HG03457 (cell line): ENCODE results near the gene ZFP91.
A peak's percentile ranks its signal among the peaks of the same experiment; 100 is the strongest.

Source experiments
- ATAC-seq: cut with Tn5 transposase; IDR thresholded peaks from one replicate; pipeline ENCODE4 v1.9.1; 2021; ENCODE audit warnings: moderate number of reproducible peaks; ENCODE audit not compliant: unreplicated experiment

ZFP91 gene

GRCh38 chr11:58626934-58627483 is 48.1 kb downstream of the ZFP91 start:
- no peak for ATAC-seq

GRCh38 chr11:58628446-58628845 is 49.6 kb downstream of the ZFP91 start:
- ATAC-seq, result no peak

GRCh38 chr11:58629857-58630256 is 51.0 kb downstream of the ZFP91 start:
- ATAC-seq, result no peak

DNA sequence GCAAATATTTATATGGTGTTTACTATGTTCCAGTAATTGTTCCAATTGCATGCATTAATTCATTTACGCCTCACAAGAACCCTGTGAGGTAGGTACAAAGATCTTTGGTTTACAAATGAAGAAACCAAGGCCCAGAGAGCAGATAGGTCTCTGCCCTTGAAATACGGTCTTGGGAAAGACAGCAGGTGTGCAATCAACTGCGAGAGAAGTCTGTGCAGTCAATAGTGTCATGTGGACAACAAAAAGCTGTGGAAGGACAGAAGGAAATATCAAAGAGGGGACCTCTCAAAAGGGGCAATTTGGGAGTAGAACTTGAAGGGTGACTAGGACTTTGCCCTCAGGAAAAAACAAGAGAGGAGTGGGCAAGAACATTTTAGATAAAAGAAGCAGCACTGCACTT is 52.5 kb downstream of the ZFP91 start:
- ATAC-seq, result no peak

DNA sequence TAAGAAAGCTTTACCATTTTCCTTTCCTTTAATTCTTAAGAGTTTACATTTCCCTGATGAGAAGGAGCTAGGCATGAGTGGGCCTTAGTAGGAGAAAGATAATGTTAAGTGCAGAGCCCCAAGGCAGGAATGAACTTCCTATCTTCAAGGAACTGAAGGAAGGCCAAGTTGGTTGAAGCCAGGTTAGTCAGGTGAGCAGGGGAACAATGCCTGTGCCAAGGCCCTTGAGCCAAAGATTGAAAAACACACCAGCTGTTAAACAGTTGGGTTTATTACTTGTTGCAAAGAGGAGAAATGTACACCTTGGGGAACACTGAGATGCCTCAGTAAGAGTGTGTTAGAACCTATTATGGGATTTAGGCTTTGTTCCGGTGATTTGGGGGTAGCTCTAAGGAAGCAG is 53.6 kb downstream of the ZFP91 start:
- ATAC-seq, result no peak

DNA sequence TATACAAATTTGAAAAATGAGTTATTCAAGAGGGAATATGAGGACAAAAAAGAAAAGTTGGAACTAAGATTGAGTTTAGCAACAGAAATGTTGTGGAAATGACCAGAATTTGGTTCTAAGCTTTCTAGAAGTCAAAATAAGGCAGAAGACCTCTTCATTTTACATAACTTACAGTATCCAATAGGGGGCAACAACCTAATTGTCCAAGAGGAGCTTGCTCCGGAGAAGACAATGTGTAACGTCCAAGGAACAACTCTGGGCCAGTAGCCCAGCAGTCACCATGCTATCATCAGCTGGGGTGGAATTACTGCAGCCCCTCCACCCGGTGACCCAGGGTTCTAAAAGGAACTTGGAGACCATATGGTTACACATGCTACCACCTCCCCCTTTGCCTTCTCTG is 57.7 kb downstream of the ZFP91 start:
- ATAC-seq, result no peak

DNA sequence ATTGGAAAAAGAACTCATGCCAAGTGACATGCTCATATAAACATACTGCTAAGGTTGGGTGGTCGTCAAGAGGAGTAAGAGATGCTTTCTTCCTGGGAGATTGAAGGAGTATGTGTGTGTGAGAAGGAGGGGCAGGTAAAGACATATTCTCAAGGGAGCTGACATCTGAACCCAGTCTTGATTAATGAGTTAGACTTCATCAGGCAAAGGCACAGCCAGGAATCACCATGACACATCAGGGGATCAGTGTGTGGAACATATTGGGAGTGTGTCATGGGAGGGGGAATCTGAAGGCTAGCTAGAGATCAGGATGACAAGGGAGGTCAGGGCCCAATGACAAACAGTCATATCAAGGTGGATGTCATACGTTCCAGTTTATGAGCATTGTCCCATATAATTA is 58.5 kb downstream of the ZFP91 start:
- ATAC-seq, result no peak

DNA sequence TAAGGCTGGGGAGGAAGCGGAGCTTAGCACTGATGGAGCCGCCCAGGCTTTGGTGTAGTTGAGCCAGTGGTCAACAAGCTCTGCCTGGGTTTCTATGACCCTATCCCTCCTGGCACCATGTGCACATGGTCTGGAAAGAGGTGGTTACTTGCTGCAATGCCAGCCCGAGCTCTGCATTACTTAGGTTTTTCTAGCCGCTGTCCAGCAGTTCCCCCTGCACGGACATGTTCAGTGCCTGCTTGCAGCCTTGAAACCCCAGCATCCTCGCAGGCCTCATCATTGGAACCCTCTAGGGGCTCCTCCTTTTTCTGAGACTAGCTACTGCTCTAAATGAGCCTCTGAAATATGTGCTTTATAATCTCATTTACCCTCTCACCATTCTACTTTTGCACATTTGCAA is 60.2 kb downstream of the ZFP91 start:
- ATAC-seq, result no peak

GRCh38 chr11:58639669-58640068 is 60.8 kb downstream of the ZFP91 start:
- ATAC-seq, result no peak

DNA sequence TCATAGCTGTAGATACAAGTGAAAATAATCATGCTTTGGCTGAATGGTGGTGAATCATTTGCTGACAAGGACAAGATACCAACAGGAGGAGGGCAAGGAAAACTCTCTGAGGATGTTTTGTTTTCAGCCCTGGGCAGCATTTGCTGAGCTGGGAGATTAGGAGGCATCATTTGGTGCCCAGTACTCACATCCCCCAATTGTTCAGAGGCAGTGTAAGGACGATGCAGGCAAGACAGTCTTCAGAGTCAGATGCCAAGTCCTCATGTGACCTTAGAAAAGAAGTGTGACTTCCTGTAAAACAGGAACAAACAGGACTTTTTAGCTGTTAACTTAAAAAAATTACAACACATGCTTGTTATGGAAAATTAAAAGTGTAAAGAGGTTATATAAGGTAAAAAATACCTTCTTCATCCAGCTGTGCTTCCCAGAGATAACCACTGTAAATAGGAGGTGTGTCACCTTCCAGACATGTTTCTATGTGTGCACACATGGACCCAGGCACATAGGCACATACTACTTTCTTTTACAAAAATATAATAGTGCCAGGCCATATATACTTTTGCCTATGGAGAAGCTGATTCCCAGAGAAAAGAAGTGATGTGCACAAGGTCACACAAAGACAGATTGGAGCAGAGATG is 61.6 kb downstream of the ZFP91 start:
- ATAC-seq, result no peak

GRCh38 chr11:58641341-58641740 is 62.5 kb downstream of the ZFP91 start:
- ATAC-seq, result no peak

DNA sequence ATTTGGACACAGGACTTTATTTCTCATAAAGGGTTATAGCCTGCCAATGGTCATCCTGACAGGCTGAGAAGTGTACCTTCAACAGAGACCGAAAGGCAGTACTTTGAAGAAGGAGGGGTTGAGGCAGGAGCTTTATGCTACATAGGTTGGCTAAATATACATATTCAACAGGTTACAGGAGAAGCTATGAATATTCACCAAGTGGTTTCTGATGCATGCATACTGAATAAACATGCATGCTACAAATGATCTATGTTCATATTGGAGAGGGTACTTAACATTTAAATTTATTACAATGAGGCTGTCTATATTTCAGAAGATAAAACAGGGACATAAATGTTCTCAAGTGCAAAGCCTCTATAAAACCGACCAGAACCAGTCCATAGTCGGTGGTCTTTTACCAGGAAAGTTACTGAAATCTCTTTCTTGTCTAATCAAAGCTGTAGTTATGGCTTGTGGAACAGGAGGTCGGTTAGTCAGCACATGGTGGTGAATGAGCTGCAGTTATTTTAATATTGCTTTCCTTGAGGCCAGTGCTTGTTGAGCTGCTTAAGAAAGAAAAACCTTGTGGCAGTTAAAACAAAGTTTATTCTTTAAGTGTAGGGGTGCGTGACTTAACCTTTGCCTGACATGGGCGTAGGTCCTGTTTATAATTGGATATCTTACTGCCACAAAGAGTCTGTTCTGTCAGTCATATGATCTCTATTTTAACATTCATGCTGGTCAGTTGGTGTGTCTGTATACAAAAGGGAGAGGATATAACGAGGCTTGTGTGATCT is 63.1 kb downstream of the ZFP91 start:
- ATAC-seq, result no peak

GRCh38 chr11:58645854-58646253 is 67.0 kb downstream of the ZFP91 start:
- no peak for ATAC-seq

DNA sequence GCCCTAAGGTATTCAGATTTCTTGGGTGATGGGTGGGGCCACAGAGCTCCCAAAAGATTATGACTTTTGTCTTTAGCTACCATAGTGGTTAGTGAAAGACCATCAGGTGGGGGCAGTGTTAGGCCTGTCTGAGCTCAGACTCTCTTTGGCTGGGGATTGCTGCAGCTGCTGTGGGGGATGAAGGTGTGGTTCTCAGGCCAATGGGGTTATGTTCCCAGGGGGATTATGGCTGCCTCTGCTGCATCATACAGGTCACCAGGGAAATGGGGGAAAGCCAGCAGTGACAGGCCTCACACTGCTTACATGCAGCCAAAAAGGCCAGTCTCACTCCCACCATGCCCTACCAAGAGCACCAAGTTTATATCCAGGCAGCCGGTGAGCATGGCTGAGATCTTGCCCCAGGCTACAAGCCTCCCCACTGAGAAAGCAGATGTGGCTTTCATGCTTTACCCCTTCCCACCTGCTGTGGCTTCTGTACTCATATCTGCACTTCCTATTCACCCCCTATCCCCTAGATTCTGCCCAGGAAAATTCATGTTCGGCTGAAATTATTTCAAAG is 68.4 kb downstream of the ZFP91 start:
- peak; percentile 83 for ATAC-seq

DNA sequence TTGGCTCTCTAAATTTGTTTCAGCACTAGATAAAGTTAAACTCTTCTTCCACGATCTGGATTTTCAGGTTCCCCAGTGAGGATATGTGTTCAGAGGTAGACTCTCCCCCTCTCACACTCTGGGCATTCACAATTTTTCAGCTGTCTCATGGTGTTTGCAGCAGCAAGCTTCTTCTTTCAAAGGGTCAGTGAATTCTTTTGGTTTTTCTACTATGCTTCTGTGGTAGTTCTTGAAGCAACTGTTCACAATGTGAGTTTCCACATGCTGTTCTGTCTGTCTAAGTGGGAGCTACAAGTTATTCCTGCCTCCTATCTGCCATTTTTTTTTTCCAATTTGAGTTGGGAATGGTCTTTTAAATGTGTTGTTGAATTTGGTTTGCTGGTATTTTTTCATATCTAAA is 69.0 kb downstream of the ZFP91 start:
- no peak for ATAC-seq

- ATAC-seq, result no peak
These were observed 70.8 kb downstream of the ZFP91 start for GRCh38 chr11:58649623-58650022.

DNA sequence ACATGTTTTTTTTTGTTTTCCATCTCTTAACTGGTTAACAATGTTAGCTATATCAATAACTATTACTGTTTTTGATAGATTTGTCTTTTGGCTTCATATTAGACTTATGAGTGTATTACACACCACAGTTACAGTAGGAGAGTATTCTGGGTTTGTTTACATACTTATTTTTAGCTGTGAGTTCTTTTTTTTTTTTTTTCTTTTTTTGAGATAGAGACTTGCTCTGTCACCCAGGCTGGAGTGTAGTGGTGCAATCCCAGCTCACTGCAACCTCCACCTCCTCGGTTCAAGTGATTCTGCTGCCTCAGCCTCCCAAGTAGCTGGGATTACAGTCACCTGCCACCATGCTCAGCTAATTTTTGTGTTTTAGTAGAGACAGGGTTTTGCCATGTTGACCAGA is 71.6 kb downstream of the ZFP91 start:
- ATAC-seq, result no peak

DNA sequence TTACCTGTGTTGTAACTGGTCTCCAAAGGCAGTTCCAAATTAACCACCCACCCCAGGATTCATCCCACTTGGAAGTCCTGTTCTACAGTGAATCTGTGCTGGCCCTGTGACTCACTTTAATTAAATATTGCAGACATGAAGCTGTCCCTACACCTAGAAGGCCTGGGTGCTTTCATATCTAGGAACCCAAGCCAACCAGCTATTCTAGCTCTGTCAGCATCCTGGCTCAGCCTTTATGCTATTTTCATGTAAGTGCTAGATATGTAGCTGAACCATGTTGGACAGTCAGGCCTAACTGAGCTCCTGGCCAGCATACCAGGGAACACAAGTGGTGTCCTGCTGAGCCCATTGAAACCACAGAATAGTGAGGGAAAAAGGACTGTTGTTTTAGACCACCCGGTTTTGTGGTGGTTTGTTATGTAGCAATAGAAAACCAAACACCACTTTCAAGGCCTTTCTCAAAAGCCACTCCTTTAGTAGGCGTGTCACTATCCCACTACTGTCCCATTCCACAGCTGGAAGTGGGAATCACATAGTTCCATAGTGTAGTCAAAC is 73.9 kb downstream of the ZFP91 start:
- no peak for ATAC-seq

- peak; percentile 75 for ATAC-seq
These were observed 75.4 kb downstream of the ZFP91 start for GRCh38 chr11:58654079-58654907.

DNA sequence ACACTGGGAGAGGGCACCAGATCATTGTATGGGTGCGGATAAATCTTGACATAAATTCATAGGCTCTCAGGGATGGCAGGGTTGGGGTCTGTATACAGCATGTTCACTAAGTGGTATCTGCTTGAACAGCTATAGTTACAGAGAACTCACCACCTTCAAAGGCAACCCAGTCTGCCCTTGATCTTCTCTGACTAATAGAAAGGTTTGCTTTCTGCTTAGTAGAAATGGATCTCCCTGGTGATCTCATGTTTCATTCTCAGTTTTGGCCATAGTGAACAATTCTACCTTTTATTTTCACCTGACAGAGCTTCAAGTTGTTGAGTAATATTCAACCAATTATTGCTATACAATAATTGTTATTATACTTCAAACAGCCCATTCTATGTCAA is 76.0 kb downstream of the ZFP91 start:
- no peak for ATAC-seq

DNA sequence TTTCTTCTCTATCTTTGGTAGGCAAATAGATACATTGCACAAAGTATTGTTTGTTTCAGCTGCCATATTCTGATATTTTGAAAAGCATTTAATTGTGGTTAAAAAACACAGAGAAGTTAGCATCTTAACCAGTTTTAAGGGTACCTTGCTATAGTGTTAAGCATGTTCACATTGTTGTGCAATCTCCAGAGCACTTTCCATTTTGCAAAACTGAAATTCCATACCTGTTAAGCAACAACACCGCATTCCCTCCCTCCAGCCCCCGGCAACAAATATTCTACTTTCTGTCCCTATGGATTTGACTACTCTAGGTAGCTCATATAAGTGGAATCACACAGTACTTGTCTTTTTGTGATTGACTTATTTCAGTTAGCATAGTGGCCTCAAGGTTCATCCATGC is 77.5 kb downstream of the ZFP91 start:
- no peak for ATAC-seq
